Stimulated activated CD4-positive, alpha-beta T cell treated with anti-CD3 and anti-CD28 coated beads, Interleukin-1b, Interleukin-23, amount 100 ng/mL, for 1 hour (primary cell): ENCODE measurements around the gene MCM9.

Experiments
- DNase-seq, 2 donors: peaks; one replicate each; pipeline ENCODE4 v3.0.0-alpha.2; 2020; ENCODE audit warnings: low read depth in 2 of 2

MCM9 gene

DNA sequence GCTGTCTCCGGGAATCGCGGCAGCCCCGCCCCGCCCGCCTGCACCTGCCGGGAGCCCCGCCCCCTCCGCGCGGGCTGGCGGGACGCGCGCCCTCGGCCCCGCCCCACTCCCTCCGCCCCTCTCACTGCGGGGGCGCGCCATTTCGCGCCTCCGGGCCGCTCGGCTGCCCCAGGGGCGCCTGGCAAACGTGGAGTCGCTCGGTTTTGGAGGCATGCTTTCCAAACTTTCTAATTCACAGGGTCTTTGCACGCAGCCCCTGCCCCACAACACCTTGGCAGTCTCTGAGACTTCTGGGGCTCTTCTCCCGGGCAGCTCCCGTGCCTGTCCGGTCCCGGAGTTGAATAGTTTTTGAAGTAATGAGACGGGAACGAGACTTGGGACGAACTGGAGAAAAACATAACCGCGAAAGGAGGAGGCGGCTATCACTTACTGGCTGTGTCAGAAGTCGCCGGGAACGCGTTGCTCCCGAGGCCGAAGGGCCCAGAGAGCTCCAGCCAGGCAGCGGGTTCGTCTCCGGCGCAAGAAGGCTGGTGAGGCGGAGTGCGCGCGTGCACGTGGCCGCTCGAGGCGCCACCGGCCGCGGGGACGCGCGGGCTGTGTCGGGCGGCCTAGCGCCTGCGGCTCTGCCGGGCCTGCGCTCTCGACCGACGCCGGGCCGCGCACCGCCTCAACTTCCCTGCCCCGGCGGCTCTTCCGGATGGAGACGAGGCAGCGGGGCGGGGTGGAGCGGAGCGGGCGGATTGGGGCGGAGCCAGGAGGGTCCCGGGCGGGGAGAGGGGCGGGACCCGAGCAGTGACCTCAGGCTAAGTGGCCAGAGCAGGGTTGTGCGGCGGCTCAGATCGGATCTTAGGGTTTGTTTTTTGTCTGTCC, at the start of gene MCM9:
Gene MCM9, minus strand, starts transcription at position 699 of the 870 bp plus-strand sequence. CDS start 3,436 bp downstream, outside the sequence.
- peak; percentile 63 to 81 for DNase-seq

DNA sequence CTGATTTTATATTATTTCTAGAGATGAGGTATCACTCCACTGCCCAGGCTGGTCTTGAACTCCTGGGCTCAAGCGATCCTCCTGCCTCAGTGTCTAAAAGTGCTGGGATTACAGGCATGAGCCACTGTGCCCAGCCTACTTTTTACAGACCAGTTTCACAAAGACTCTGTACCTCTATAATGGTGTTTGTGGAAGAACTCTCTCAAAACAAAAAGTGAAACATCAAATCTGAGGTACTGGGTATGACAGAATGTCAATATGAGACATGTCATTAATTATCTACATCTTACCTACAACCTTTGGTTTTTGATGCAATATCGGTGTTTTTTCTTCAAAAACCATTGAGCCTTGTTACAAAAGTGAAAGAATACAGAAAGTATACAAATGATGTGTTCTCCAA, 49.4 kb upstream of the MCM9 start:
- no peak for DNase-seq

DNA sequence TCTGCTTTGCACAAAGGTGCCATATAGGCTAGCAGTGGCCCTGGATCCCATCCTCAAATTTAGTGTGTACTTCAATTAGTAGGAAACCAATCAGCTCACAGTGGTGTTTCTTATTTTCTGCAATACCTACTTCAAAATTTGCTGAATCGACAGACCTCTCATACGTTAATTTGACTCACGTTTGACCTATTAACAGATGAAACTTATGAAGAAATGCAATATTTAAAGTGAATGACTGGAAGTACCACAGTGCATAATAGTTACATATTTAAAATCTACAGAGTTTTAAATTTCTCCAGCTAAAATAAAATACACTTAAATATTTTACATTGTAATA, 47.6 kb upstream of the MCM9 start:
- no peak for DNase-seq

DNA sequence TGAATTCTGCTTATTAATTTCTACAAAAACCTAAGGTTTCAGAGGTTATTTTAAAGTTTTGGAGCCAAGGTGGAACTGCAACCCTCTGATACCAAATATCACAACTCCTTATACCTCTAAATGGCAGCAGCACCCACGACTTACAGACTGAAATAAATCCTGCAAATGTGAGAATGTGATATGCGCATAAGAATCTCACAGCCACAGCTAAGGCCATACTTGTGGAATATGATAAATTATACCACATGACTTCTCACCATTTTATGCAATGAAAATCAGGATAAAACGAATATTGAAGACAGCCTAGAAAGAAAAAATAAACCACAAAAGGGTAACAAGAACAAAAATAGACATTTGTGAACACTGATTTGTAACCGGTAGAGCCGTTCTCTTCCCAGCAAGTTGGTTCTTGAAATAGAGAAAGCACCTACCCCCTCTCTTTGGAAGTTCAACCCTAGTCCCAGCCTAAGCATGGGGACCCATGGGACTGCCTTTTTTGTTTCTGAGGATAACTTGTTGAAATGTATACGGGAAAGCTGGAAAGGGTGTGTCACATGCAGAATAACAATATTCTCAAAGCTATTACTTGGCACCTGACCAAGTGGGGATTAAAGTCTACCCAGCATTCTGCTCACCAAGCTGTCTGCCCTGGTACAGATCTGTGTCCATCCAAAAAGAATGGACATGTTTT, 47.1 kb upstream of the MCM9 start:
- DNase-seq = no peak

DNA sequence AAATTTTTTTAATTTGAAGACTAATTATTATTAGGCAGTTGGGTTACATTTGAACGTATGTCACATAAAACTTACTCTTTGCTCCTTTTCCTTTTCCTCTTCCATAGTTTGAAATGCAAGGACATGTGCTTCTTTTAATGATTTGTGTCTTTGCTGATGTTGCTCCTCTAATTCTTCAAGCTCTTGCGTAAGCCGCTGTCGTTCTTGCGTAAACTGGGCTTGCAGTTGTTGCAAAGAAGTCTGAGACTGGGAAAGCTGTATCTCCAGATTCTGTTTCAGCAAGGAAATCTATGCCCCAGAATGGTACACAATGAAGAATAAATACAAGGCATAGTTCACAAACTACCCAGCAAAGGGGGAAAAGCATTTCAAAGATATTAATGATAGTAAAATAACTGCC, 45.1 kb upstream of the MCM9 start:
- no peak for DNase-seq

DNA sequence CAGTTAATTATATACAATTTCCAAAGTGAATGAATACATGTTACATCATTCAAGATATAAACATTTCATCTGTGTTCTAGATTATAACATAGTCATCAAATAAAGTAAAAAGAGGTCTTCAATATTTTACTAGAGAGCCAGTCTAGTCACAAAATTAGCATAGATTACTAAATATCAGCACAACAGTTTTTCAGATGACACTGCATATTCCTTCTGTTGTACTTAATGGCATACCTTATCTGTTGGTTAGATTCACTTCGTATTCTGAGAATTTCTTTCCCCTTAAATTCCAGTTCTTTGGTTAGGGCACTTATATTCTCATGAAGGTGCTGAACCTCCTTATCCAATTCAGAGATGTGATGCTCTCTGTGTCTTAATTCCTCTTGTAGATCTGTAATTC, 39.8 kb upstream of the MCM9 start:
- DNase-seq = no peak

DNA sequence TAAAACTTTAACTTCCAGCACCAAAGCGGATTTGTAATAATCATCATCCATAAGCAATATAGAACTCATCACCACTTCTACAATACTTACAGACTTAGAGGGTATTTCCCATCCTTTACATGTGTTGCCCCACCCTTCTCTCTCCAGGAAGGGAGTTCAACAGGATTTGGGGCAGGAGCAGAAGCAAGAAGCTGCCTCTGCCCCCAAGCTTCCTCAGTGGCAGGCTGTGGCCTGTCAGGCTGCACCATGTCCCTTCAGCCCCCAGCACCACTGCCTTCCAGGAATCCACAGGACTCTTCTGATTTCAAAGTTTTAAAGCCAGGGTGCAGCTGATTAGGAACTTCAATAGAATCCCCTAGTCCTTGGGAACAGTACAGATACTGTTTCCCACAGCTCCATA, 36.7 kb upstream of the MCM9 start:
- DNase-seq = no peak

DNA sequence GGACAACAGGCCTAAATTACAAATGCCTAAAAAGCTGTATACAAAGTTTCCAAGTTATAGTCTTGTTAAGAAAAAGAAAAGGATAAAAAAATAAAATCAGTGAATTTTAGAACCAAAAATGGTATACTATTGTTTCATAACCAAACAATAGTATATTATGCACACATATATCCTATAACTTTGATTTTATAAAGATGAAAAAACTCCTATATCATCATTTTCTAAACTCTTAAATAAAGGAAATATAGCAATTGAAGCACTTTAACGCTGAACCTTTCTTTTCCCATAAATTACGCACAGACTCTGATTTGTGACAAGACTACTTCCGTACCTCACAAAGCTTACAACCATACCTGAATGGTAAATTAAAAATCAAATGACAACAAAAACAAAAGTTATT, 35.9 kb upstream of the MCM9 start:
- DNase-seq = no peak

DNA sequence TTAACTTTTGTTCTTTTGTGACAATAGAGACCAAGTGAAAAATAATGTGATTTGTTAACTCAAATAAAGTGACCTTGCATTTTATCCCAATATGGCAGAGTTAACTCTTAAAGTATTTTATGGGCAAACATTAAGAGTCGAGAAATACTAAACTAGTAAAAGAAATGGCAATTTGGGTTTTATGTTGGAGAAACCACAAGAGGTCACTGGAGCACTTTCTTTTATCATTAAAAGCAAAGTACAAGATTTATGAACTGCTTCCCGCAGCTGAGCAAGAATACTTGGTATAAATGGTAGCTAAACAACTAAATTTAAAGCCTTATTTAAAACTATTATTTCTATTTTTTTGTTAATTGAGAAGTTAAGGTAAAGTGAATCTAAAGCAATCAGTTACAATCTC, 33.5 kb upstream of the MCM9 start:
- no peak for DNase-seq

DNA sequence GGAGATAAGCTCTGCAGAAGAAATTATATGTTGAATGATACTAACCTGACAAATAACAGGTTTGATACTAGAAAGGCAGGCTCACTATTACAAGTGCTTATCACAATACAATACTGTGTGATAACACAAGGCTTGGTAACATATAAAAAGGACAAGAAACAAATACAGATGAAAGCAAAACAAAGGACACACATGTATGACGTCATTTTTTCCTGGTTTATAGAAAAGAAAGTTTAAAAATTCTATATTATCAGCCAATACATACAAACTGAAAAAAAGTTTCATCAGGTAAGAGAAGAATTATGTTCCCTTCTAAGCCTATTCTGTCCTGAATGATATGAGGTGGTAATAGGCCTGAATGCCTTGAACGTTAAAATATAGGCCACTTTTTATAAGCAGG, 32.3 kb upstream of the MCM9 start:
- no peak for DNase-seq

DNA sequence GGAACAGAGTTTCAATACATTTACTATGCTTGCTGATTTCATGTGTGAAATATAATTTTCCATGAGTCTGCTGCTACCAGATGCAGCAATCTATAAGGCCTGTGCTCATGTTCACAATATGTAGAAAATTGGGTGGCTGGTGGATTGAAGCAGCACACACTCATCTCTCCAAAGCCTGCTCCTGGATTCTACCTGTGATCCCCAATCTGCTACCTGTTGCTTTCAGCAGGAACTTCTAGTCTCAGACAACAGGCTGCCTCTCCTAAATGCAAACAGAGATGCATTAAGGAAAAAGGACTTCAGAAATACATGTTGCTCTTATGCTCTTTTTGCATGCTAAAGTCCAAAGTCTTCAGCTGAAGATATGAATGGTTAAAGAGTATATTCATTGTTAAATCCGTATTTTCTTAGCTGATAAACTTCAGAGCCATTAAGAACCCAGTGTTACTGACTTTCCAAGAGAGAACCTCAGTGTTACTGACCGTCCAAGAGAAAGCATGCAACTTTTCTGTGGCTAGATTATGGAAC, 30.9 kb upstream of the MCM9 start:
- no peak for DNase-seq

DNA sequence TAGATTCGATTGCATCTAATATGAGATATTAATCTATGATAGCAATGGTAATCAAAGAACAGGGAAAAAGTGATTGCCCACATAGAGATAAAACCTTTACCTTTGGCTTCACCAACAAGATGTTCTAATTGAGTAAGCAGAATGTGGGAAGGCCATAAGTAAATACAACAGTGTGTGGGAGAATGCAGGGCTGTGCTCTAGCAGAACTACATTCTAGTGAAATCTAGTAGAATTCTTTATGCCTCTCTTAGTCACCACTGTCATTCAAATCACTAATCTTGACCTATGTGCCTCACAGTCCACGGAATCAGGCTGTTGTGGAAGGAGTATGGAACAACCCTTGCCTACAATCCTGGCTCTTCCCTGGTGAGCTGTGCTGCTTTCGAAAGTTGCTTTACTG, 30.4 kb upstream of the MCM9 start:
- no peak for DNase-seq

DNA sequence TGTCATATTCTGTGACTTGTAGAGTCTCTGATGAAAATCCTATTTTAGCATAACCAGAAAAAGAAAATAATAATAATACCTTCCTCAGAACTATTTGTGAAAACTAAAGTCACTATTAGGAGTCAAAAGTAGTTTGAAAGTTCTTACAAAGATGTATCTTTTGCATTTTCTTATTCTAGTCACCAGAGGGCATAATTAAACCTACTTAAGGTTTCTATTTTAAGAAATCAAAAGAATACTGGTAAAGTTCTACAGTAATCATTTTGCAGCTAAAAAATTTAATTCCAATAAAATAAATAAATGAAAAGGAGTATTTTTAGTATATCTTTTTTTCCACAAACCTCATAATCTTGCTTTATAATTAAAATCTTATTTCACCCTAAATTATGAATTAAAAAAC, 28.0 kb upstream of the MCM9 start:
- DNase-seq = no peak

DNA sequence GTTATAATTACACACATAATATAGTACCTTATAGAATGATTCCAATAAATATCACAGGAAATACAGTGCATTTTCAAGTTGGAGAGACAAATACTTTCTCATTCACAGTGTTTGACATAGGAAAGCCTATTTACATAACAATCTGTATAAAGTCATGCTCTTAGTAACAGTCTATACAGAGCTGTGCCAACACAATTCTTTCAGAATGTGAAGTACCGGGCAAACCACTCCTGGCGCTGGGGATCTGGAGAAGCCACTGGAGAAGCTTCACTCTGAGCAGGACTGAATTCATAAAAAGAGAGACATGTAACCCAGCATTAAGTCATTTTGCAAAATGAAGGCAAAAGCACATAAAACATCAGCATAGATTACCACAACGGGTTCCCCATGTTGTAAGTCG, 24.9 kb upstream of the MCM9 start:
- DNase-seq = no peak

DNA sequence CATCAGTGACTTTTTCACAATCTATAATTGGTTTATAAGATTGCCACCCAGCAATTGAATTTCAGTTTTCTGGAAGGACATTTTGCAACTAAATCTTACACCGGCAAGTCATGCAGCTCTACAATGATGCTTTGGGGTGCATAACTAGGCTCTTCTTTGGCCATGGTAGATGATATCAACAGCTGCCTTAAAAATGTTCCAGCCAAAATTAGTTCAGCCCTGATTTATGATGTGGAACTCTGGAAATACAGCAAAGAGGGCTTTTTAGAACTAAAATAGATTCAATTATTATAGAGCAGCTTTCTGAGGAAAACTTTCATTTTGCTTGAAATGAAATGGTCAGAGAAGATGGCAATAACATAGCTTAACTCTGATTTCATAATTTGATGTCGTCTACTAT, 18.4 kb upstream of the MCM9 start:
- no peak for DNase-seq

DNA sequence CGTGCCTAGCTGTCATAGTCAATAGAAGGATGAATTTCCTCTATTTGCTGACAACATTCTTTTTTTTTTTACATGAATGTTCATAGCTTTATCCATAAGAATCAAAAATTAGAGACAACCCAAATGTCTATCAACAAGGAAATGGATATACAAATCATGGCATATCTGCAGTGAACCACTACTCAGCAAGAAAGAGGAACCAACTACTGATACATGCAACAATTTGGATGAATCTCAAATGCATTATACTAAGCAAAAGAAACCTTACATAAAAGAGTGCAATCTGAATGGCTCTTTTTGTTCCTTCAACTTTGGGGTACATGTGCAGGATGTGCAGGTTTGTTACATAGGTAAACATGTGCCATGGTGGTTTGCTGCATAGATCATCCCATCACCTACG, 17.7 kb upstream of the MCM9 start:
- no peak for DNase-seq

DNA sequence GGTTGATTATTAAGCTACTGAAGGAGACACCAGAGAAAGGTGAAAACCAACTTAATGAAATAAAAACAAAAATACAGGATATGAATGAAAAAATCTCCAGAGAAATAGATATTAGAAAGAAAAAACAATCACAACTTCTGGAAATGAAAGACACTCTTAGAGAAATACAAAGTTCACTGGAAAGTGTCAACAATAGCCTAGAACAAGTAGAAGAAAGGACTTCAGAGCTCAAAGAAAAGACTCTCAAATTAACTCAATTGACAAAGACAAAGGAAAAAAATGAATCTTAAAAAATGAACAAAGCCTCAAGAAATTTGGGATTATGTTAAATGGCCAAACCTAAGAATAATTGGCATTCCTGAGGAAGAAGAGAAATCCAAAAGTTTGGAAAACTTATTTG, 10.3 kb upstream of the MCM9 start:
- DNase-seq = no peak

DNA sequence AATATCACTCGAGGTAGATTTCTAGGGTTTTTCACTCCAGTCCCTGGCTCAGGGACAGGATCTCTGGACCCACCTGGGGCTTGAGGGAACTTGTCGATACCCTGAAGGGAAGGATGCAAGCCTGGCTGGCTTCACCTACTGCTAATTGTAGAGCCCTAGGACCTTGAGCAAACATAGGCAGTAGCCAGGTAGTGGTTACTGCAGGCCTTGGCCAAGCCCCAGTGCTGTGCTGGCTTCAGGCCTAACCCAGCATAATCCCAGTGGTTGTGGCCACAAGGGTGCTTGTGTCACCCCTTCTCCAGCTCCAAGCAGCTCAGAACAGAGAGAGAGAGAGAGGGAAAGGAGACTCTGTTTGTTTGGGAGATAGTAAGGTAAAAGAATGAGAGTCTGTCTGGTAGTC, 5.8 kb upstream of the MCM9 start:
- DNase-seq = no peak

DNA sequence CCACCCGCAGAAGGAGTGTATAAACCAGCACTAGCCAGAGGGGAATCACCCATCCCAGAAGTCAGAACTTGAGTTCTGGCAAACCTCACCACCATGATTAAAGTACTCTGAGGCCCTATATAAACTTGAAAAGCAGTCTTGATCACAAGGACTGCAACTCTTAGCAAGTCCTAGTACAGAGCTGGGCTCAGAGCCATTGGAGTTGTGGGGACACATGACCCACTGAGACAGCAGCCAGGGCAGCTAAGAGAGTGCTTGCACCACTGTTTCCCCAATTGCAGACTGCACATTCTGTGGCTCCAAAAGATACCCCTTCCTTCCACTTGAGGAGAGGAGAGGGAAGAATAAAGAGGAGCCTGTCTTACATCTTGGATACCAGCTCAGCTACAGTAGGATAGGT, 4.7 kb upstream of the MCM9 start:
- DNase-seq = no peak

DNA sequence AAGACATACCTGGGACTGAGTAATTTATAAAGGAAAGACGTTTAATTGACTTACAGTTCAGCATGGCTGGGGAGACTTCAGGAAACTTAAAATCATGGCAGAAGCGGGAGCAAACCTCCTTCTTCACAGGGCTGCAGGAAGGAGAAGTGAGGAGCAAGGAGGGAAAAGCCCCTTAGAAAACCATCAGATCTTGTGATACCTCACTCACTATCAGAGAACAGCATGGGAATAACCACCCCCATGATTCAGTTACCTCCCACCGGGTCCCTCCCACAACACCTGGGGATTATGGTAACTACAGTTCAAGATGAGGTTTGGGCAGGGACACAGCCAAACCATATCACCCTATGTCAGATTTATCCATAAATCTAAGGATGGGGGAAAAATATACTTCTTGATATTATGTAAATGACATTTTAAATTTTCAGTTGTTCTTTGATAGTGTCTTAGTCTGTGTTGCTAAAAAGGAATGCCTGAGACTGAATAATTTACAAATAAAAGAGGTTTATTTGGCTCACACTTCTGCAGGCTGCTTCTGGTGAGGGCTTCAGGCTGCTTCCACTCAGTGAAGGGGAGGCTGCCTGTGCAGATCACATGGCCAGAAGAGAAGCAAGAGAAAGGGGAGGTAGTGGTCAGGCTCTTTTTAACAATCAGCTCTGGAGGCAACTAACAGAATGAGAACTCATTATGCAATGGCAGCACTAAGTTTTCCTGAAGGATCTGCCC, 1.2 kb upstream of the MCM9 start:
- no peak for DNase-seq

DNA sequence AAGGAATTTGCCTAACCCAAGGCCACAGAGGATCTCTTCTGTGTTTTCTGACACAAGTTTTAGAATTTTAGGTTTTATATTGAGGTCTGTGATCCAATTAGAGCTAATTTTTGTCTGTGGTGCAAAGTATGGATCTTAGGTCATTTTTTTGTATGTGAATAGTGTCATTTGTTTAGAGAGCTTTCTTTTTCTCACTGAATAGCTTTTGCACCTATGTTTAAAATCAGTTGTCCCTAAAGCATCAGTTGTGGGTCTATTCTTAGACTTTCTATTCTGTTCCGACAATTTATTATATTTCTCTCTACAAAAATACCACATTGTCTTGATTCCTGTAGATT, 341 bp upstream of the MCM9 start:
- DNase-seq = no peak

DNA sequence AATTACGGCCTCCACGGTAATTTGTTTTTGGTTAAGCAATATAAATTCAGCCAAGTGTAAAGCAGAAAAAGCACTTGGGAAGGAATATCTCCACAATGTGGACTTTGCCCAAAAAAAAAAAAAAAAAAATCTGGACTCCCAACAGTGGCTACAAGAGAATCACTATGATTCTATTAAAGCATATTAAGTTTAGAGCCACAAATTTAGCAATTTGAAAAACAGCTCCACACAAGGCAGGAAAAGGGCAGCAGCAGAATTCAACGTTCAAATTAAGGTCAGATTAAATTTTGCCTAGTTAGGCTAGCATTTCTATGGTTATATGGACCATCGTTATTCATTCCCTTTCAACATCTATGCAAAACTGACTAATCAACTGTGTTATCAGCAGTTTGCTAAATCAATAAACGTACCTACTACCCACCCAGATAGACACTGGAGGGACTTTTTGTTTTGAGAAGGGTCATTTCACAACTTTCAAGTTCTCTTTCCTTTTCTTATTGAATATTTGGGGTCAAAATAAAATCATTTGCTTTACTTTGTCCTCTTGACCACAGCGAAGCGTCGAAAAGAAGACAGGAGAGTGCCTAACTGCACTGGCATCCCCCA, 1.0 kb downstream of the MCM9 start:
- no peak for DNase-seq
